ENCODE results near the gene PLPP1.

The PLPP1 gene
- long read RNA-seq, transcript PLPP1-202 (6 exons, 1,597 nt) = major isoform, 5 of 5 reads
- long read RNA-seq, partial matches to known transcripts = 0 of 5 reads
- long read RNA-seq, other reads (novel, unspliced or antisense) = 0 of 5 reads

DNA sequence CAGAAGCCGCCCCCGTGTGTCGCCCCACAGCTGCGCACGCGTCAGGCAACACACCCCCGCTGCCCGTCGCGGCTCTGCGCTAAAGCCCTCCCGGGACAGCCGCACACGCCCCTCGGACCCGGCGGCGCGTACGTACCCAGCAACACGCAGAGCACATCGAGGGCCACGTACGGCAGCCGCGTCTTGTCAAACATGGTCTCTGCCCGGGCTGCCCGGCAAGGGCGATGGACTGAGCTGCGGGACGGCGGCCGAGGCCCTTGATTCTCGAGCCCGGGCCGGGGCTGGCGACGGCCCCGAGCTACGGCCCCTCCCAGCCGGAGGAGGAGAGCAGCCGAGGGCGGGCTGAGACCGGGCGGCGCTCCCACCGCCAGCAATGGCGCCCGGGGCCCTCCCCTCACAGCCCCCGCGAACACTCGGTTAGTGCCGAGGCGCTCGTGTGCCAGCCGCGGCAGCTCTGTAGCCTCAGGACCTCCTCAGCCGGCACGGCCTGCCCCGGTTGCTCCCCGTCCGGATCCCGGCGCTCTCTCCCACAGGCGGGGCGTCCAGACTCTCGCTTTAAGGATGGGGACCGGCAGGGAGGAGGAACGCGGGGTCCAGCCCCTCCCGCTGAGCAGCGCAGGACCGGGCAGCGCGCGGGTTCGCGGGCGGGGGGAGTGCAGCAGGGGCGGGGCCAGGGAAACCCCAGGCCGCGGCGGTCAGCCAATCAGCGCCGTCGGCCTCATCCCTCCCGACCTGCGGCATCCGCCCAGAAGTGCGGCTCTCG lies at the start of gene PLPP1:
Gene PLPP1, minus strand, starts transcription at position 529 of the 763 bp plus-strand sequence. Its CDS starts 335 bp downstream, at position 194.
- Histone ChIP-seq H3K27me3 (ENCODE audit: insufficient read depth, poor library complexity, severe bottlenecking) (no peaks in the 10 kb centered on the region), H3K27ac (replicated peaks) (peak within 1 kb of the TSS; percentile 30)

DNA sequence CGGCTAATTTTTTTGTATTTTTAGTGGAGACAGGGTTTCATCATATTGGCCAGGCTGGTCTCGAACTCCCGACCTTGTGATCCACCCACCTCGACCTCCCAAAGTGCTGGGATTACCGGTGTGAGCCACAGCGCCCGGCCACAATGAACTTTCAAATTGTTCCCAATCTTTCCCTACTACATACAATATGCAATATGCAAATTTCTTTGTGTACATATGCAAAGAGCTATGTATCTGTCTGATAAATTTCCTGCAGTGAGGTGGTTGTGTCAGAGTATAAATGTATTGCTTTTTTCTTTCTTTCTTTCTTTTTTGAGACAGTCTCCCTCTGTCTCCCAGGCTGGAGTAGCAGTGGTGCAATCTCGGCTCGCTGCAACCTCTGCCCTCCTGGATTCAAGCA lies 48.8 kb upstream of the PLPP1 start:
- H3K27ac ChIP-seq (replicated peaks) = no peak overlapping the region
- DNase-seq (ENCODE audit: low read depth in 1 of 2, low spot score in 1 of 2) = no peak
- TF ChIP-seq, protein P1, sequence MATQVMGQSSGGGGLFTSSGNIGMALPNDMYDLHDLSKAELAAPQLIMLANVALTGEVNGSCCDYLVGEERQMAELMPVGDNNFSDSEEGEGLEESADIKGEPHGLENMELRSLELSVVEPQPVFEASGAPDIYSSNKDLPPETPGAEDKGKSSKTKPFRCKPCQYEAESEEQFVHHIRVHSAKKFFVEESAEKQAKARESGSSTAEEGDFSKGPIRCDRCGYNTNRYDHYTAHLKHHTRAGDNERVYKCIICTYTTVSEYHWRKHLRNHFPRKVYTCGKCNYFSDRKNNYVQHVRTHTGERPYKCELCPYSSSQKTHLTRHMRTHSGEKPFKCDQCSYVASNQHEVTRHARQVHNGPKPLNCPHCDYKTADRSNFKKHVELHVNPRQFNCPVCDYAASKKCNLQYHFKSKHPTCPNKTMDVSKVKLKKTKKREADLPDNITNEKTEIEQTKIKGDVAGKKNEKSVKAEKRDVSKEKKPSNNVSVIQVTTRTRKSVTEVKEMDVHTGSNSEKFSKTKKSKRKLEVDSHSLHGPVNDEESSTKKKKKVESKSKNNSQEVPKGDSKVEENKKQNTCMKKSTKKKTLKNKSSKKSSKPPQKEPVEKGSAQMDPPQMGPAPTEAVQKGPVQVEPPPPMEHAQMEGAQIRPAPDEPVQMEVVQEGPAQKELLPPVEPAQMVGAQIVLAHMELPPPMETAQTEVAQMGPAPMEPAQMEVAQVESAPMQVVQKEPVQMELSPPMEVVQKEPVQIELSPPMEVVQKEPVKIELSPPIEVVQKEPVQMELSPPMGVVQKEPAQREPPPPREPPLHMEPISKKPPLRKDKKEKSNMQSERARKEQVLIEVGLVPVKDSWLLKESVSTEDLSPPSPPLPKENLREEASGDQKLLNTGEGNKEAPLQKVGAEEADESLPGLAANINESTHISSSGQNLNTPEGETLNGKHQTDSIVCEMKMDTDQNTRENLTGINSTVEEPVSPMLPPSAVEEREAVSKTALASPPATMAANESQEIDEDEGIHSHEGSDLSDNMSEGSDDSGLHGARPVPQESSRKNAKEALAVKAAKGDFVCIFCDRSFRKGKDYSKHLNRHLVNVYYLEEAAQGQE (IDR thresholded peaks at IDR 0.05; ENCODE audit: insufficient replicate concordance, low read depth) = no peak
- TF ChIP-seq POLR2AphosphoS5 (IDR thresholded peaks at IDR 0.05; ENCODE audit: low read depth) = no peak
- no peak for TF ChIP-seq SPI1 (IDR thresholded peaks at IDR 0.05; ENCODE audit: borderline replicate concordance, low read depth)
- H3K4me3 ChIP-seq (replicated peaks; ENCODE audit: insufficient read depth, low read length) = no peak overlapping the region
- H3K27me3 ChIP-seq (ENCODE audit: insufficient read depth, poor library complexity, severe bottlenecking) = no peaks in the 10 kb centered on the region

More for the DNA sequence above, at the start of gene PLPP1:
- peak; percentile 24 to 39 for DNase-seq (ENCODE audit: low read depth in 1 of 2, low spot score in 1 of 2)
- peak within 1 kb of the TSS; percentile 75 for H3K4me3 ChIP-seq (replicated peaks; ENCODE audit: insufficient read depth, low read length)
- TF ChIP-seq POLR2AphosphoS5 (IDR thresholded peaks at IDR 0.05; ENCODE audit: low read depth) = peak; percentile 16; the same call in 1 of the 2 replicates
- no peak for TF ChIP-seq SPI1 (IDR thresholded peaks at IDR 0.05; ENCODE audit: borderline replicate concordance, low read depth)

DNA sequence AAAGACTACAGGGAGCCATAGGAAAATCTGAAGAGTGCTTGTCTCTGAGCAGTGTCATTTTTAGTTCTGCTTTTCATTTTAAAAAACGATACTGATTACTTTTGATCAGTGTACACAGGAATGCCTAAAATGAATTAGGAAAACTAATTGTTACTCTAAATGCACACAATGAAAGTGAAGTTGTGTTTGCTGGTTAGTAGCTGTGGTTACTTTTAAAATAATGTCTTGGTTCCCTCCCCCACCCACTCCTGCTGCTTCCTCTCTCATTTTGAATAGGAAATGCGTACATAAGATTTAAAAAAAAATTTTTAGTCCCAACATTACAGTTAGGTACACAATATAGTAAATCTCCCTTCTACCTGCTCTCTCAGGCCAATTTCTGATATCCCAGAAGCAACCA lies 47.5 kb upstream of the PLPP1 start:
- TF ChIP-seq, protein P1 (IDR thresholded peaks at IDR 0.05; ENCODE audit: insufficient replicate concordance, low read depth) = no peak
- peak; percentile 1; the same call in 1 of the 2 replicates for TF ChIP-seq SPI1 (IDR thresholded peaks at IDR 0.05; ENCODE audit: borderline replicate concordance, low read depth)
- TF ChIP-seq GABPA (IDR thresholded peaks at IDR 0.05; ENCODE audit: low read depth) = no peak
- TF ChIP-seq POLR2AphosphoS5 (IDR thresholded peaks at IDR 0.05; ENCODE audit: low read depth) = no peak
- TF ChIP-seq, protein P2, sequence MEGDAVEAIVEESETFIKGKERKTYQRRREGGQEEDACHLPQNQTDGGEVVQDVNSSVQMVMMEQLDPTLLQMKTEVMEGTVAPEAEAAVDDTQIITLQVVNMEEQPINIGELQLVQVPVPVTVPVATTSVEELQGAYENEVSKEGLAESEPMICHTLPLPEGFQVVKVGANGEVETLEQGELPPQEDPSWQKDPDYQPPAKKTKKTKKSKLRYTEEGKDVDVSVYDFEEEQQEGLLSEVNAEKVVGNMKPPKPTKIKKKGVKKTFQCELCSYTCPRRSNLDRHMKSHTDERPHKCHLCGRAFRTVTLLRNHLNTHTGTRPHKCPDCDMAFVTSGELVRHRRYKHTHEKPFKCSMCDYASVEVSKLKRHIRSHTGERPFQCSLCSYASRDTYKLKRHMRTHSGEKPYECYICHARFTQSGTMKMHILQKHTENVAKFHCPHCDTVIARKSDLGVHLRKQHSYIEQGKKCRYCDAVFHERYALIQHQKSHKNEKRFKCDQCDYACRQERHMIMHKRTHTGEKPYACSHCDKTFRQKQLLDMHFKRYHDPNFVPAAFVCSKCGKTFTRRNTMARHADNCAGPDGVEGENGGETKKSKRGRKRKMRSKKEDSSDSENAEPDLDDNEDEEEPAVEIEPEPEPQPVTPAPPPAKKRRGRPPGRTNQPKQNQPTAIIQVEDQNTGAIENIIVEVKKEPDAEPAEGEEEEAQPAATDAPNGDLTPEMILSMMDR (IDR thresholded peaks at IDR 0.05; ENCODE audit: insufficient read depth, low read length) = no peak
- no peak for DNase-seq (ENCODE audit: low read depth in 1 of 2, low spot score in 1 of 2)
- Histone ChIP-seq H3K27me3 (ENCODE audit: insufficient read depth, poor library complexity, severe bottlenecking) (no peaks in the 10 kb centered on the region), H3K4me3 (replicated peaks; ENCODE audit: insufficient read depth, low read length) (no peak overlapping the region), H3K27ac (replicated peaks) (peak overlapping the region; percentile 35; the same call in 1 of the 2 replicates)

DNA sequence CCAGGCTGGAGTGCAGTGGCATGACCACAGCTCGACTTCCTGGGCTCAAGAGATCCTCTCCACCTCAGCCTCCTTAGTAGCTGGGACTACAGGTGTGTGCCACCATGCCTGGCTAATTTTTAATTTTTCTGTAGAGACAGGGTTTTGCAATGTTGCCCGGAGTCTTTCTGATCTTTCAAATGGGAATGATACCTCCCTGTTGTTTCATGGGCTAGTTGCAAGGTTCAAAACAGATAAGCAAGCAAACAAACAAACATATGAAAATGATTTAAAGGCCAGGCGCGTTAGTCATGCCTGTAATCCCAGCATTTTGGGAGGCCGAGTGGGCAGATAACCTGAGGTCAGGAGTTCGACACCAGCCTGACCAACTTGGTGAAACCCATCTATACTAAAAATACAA lies 45.3 kb upstream of the PLPP1 start:
- Histone ChIP-seq H3K4me3 (replicated peaks; ENCODE audit: insufficient read depth, low read length) (no peak overlapping the region), H3K27me3 (ENCODE audit: insufficient read depth, poor library complexity, severe bottlenecking) (no peaks in the 10 kb centered on the region), H3K27ac (replicated peaks) (no peak overlapping the region)
- DNase-seq (ENCODE audit: low read depth in 1 of 2, low spot score in 1 of 2) = no peak
- no peak for TF ChIP-seq POLR2AphosphoS5 (IDR thresholded peaks at IDR 0.05; ENCODE audit: low read depth)
- TF ChIP-seq SPI1 (IDR thresholded peaks at IDR 0.05; ENCODE audit: borderline replicate concordance, low read depth) = no peak
- TF ChIP-seq, protein P1 (IDR thresholded peaks at IDR 0.05; ENCODE audit: insufficient replicate concordance, low read depth) = no peak
- TF ChIP-seq, protein P2 (IDR thresholded peaks at IDR 0.05; ENCODE audit: insufficient read depth, low read length) = no peak
- no peak for TF ChIP-seq GABPA (IDR thresholded peaks at IDR 0.05; ENCODE audit: low read depth)
